ENCODE measurements around the gene CNTN1. TPM values are rescaled to one million over a fixed set of nuclear protein-coding genes. Genes with fewer than 3 reads are reported as not detected.

CNTN1 gene
- total and polyA plus RNA-seq, 9 of the 15 experiments (the other 6 are each of a cell fraction or from before 2014, with no cell fraction given) = 0.16 TPM; not detected in 8

DNA sequence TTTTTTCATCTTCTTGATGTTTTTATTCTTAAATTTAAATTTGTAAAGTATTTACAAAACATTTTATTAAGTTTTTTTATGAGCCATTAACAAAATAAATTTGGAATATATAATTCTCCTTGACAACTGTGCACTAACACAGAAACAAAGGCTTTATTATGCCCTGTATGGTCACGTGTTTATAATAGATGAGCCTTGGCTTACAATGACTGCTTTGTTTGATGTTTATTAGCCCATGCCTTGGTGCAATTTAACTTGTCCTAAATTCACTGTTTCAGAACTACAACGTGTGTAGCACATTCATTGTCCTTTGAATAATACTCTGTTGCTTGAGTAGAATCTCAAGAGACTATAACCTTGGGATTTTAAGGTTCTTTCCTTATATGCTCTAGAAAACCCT is 59.8 kb downstream of the CNTN1 start:
- CTCF ChIA-PET (ENCODE audit: low intra/inter-chr PET ratio) = no interaction called here
- Histone ChIP-seq H3K9me1 (ENCODE audit: control insufficient read depth, insufficient read depth, low read length) (no peaks in the 10 kb centered on the region), H2AFZ (ENCODE audit: low read depth, low read length) (no peak overlapping the region), H3K9ac (ENCODE audit: insufficient read depth in 1 of 2, low read depth in 2 of 2, low read length in 2 of 2) (no peak overlapping the region), H3K27ac (ENCODE audit: extremely low read depth, low read depth, low read length) (no peak overlapping the region), H3K27me3 (ENCODE audit: control insufficient read depth in 2 of 2, insufficient read depth in 2 of 2, low read length in 2 of 2) (no peaks in the 10 kb centered on the region), H3K9me3 (replicated peaks; ENCODE audit: control insufficient read depth, insufficient read depth, low read depth, low read length) (no peaks in the 10 kb centered on the region), H3K4me1 (replicated peaks in 1 of 2; ENCODE audit: control insufficient read depth in 2 of 2, insufficient read depth in 2 of 2, low read length in 2 of 2) (no peaks in the 10 kb centered on the region), H3K79me2 (ENCODE audit: control insufficient read depth, insufficient read depth, low read length) (no peaks in the 10 kb centered on the region), H4K20me1 (replicated peaks; ENCODE audit: control insufficient read depth, insufficient read depth, low read length) (no peaks in the 10 kb centered on the region), H3K4me3 (no peak overlapping the region), H3K36me3 (ENCODE audit: control insufficient read depth, insufficient read depth, low read length) (no peaks in the 10 kb centered on the region), H3K4me2 (ENCODE audit: insufficient read depth, low read length) (no peak overlapping the region)
- TF ChIP-seq ZNF354B (CRISPR knock-in tag; IDR thresholded peaks at IDR 0.05) (no peak), BHLHE40 (IDR thresholded peaks at IDR 0.05; ENCODE audit: low read length) (no peak), ZNF239 (CRISPR knock-in tag; IDR thresholded peaks at IDR 0.05) (no peak), ILF3 (IDR thresholded peaks at IDR 0.05; ENCODE audit: borderline replicate concordance) (no peak)
- TF ChIP-seq, protein P1, sequence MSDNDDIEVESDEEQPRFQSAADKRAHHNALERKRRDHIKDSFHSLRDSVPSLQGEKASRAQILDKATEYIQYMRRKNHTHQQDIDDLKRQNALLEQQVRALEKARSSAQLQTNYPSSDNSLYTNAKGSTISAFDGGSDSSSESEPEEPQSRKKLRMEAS (CRISPR knock-in tag; IDR thresholded peaks at IDR 0.05) = no peak
- TF ChIP-seq, protein P2, sequence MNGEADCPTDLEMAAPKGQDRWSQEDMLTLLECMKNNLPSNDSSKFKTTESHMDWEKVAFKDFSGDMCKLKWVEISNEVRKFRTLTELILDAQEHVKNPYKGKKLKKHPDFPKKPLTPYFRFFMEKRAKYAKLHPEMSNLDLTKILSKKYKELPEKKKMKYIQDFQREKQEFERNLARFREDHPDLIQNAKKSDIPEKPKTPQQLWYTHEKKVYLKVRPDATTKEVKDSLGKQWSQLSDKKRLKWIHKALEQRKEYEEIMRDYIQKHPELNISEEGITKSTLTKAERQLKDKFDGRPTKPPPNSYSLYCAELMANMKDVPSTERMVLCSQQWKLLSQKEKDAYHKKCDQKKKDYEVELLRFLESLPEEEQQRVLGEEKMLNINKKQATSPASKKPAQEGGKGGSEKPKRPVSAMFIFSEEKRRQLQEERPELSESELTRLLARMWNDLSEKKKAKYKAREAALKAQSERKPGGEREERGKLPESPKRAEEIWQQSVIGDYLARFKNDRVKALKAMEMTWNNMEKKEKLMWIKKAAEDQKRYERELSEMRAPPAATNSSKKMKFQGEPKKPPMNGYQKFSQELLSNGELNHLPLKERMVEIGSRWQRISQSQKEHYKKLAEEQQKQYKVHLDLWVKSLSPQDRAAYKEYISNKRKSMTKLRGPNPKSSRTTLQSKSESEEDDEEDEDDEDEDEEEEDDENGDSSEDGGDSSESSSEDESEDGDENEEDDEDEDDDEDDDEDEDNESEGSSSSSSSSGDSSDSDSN (IDR thresholded peaks at IDR 0.05; ENCODE audit: borderline replicate concordance in 1 of 2, low read depth in 2 of 2, low read length in 2 of 2) = no peak
- TF ChIP-seq, protein P3, sequence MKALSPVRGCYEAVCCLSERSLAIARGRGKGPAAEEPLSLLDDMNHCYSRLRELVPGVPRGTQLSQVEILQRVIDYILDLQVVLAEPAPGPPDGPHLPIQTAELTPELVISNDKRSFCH (CRISPR knock-in tag; IDR thresholded peaks at IDR 0.05) = no peak
- TF ChIP-seq, protein P3 (tag; IDR thresholded peaks at IDR 0.05) = no peak
- intact Hi-C loops (cut with micrococcal nuclease) = no loop called here
- WGBS (ENCODE audit: insufficient coverage, low coverage, missing lambda C conversion rate) = 0% methylated on average over 2 of the region's 2 CpGs
- no peak for FAIRE-seq
- in situ Hi-C loops (cut with MboI) = no loop called here
- no peak for ATAC-seq
- POLR2A ChIA-PET = no interaction called here
- no TSS peak for BruUV-seq (replicated peaks)
- DNase-seq (ENCODE audit: extremely low read depth in 1 of 4, low spot score in 3 of 4) = no peak
